ENCODE measurements around the gene HARS1. TPM values are rescaled to one million over a fixed set of nuclear protein-coding genes. Genes with fewer than 3 reads are reported as not detected.

The HARS1 gene
- total RNA-seq, 1 experiment from 2014 or later, result 55.6 TPM

DNA sequence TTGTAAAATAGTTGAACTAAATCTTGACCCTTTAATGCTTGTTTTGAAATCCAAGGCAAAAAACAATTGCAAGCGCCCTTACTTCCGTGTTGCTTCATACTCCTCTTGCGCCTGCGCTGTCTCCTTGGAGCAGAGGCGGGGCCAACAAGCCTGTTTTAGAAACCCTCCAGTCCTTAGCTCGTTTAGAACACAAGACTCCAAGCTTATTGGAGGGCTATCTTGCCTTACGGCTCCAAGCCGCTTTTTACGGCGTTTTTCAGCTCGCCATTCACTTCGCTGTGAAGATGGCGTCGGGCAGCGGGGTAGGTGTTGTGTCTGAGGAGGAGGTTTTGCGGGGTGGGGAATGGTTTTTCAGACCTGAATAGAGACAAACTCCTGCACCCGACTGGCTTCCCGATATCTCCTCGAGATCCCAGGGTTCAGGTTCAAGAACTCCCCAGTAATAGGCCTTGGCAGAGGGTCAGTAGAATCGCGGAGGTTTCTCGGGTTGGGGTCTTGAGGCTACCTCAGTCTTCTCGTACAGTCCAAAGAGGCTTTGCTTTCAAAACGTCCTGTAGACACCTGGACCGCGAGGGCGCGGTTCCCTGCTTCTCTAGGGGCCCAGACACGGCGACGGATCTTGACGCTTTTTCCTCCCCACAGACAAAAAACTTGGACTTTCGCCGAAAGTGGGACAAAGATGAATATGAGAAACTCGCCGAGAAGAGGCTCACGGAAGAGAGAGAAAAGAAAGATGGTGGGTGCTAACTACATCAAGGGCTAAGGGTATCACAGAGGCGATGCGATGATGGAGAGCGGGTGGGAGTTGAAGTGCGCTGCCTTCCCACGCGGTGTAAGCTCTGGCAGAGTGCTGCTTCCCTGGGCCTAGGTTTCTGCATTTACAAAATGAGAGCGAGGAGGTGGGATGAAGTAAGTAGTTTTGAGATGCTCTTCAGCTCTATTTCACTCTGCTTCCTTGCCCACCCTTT lies 9.3 kb upstream of the HARS1 start, which contains the start of gene ZMAT2 (continued):
- TF ChIP-seq, protein P1, sequence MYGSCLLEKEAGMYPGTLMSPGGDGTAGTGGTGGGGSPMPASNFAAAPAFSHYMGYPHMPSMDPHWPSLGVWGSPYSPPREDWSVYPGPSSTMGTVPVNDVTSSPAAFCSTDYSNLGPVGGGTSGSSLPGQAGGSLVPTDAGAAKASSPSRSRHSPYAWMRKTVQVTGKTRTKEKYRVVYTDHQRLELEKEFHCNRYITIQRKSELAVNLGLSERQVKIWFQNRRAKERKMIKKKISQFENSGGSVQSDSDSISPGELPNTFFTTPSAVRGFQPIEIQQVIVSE (CRISPR knock-in tag; IDR thresholded peaks at IDR 0.05; ENCODE audit: borderline replicate concordance), result no peak
- TF ChIP-seq OVOL2 (CRISPR knock-in tag; IDR thresholded peaks at IDR 0.05; ENCODE audit: borderline replicate concordance) (no peak), SP1 (CRISPR knock-in tag; conservative IDR thresholded peaks at IDR 0.05) (peak; percentile 80), MYBL2 (CRISPR knock-in tag; IDR thresholded peaks at IDR 0.05) (no peak), NFATC4 (CRISPR knock-in tag; IDR thresholded peaks at IDR 0.05) (no peak), ZNF317 (CRISPR knock-in tag; IDR thresholded peaks at IDR 0.05; ENCODE audit: borderline replicate concordance, low read depth) (no peak), ZBTB43 (CRISPR knock-in tag; IDR thresholded peaks at IDR 0.05) (no peak), GTF2I (CRISPR knock-in tag; conservative IDR thresholded peaks at IDR 0.05) (no peak), CREM (CRISPR knock-in tag; IDR thresholded peaks at IDR 0.05) (no peak), NR1H2 (CRISPR knock-in tag; IDR thresholded peaks at IDR 0.05) (no peak), USF2 (CRISPR knock-in tag; IDR thresholded peaks at IDR 0.05) (no peak), NFYB (CRISPR knock-in tag; conservative IDR thresholded peaks at IDR 0.05; ENCODE audit: low read depth) (peak; percentile 85), E2F4 (CRISPR knock-in tag; IDR thresholded peaks at IDR 0.05; ENCODE audit: borderline replicate concordance, low read depth) (no peak), ETV6 (CRISPR knock-in tag; IDR thresholded peaks at IDR 0.05) (no peak), PREB (CRISPR knock-in tag; IDR thresholded peaks at IDR 0.05; ENCODE audit: borderline replicate concordance) (no peak), NR3C1 (CRISPR knock-in tag; conservative IDR thresholded peaks at IDR 0.05; ENCODE audit: low read depth) (no peak), JUN (CRISPR knock-in tag; IDR thresholded peaks at IDR 0.05) (no peak), ARID4B (CRISPR knock-in tag; IDR thresholded peaks at IDR 0.05; ENCODE audit: borderline replicate concordance) (no peak), GABPB1 (CRISPR knock-in tag; IDR thresholded peaks at IDR 0.05) (0 out of 2 replicates have a peak, but pooled peaks have one; percentile 41)
- TF ChIP-seq, protein P2, sequence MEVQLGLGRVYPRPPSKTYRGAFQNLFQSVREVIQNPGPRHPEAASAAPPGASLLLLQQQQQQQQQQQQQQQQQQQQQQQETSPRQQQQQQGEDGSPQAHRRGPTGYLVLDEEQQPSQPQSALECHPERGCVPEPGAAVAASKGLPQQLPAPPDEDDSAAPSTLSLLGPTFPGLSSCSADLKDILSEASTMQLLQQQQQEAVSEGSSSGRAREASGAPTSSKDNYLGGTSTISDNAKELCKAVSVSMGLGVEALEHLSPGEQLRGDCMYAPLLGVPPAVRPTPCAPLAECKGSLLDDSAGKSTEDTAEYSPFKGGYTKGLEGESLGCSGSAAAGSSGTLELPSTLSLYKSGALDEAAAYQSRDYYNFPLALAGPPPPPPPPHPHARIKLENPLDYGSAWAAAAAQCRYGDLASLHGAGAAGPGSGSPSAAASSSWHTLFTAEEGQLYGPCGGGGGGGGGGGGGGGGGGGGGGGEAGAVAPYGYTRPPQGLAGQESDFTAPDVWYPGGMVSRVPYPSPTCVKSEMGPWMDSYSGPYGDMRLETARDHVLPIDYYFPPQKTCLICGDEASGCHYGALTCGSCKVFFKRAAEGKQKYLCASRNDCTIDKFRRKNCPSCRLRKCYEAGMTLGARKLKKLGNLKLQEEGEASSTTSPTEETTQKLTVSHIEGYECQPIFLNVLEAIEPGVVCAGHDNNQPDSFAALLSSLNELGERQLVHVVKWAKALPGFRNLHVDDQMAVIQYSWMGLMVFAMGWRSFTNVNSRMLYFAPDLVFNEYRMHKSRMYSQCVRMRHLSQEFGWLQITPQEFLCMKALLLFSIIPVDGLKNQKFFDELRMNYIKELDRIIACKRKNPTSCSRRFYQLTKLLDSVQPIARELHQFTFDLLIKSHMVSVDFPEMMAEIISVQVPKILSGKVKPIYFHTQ (CRISPR knock-in tag; IDR thresholded peaks at IDR 0.05), result no peak
- TF ChIP-seq, protein P3, sequence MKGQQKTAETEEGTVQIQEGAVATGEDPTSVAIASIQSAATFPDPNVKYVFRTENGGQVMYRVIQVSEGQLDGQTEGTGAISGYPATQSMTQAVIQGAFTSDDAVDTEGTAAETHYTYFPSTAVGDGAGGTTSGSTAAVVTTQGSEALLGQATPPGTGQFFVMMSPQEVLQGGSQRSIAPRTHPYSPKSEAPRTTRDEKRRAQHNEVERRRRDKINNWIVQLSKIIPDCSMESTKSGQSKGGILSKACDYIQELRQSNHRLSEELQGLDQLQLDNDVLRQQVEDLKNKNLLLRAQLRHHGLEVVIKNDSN (CRISPR knock-in tag; IDR thresholded peaks at IDR 0.05), result no peak
- TF ChIP-seq, protein P4, sequence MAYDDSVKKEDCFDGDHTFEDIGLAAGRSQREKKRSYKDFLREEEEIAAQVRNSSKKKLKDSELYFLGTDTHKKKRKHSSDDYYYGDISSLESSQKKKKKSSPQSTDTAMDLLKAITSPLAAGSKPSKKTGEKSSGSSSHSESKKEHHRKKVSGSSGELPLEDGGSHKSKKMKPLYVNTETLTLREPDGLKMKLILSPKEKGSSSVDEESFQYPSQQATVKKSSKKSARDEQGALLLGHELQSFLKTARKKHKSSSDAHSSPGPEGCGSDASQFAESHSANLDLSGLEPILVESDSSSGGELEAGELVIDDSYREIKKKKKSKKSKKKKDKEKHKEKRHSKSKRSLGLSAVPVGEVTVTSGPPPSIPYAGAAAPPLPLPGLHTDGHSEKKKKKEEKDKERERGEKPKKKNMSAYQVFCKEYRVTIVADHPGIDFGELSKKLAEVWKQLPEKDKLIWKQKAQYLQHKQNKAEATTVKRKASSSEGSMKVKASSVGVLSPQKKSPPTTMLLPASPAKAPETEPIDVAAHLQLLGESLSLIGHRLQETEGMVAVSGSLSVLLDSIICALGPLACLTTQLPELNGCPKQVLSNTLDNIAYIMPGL (CRISPR knock-in tag; IDR thresholded peaks at IDR 0.05), result no peak
